D341Med (cell line): ENCODE data around the gene LRRC75A.
"Not testable (repeated sequence)": the region's sequence is repeated elsewhere in the genome, so short reads cannot be mapped to it uniquely, and the experiment has no call there.

ENCODE experiments used
- DNase-seq: peaks from one replicate; pipeline ENCODE4 v3.0.0; 2012; ENCODE audit warnings: low spot score

Gene LRRC75A

DNA sequence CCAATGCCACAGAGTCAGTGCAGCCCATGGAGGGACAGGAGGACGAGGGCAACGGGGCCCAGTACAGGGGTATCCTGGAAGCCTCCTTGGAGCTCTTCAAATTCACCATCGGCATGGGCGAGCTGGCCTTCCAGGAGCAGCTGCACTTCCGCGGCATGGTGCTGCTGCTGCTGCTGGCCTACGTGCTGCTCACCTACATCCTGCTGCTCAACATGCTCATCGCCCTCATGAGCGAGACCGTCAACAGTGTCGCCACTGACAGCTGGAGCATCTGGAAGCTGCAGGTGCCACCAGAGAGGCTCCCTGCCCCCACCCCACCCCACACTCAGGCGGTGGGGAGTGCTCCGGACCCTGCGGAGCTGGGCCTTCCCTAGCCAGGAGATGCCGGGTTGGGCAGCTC is 60.0 kb downstream of the LRRC75A start:
- no peak for DNase-seq

DNA sequence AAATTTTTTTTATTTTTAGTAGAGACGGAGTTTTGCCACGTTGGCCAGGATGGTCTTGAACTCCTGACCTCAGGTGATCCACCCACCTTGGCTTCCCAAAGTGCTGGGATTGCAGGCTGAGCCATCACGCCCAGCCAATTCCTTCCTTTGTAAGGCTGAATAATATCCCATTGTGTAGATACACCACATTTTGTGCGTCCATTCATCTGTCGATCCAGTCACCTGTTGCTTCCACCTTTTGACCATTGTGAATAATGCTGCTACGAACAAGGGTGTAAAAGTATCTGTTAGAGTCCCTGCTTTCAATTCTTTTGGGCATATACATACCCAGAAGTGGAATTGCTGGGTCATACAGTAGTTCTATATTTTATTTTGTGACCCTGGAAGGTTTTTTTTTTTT is 61.3 kb downstream of the LRRC75A start:
- no peak for DNase-seq

DNA sequence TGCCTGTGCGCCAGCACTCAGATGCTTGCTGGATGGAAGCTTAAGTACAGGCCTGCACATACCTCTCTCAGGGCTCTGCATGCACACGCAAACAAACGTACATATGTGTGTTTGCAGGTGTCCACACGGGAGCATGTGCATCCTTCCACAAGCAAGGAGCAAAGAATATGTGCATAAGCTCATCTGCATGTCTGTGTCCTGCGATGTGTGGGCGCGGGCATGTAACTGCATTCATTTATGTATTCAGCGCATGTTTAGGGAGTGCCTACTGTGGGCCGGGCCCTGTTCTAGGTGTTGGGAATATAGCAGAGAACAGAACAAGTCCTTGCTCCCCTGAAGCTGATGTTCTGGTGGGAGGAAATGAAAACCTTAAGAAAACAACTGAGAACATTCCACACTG is 62.9 kb downstream of the LRRC75A start:
- DNase-seq = no peak

DNA sequence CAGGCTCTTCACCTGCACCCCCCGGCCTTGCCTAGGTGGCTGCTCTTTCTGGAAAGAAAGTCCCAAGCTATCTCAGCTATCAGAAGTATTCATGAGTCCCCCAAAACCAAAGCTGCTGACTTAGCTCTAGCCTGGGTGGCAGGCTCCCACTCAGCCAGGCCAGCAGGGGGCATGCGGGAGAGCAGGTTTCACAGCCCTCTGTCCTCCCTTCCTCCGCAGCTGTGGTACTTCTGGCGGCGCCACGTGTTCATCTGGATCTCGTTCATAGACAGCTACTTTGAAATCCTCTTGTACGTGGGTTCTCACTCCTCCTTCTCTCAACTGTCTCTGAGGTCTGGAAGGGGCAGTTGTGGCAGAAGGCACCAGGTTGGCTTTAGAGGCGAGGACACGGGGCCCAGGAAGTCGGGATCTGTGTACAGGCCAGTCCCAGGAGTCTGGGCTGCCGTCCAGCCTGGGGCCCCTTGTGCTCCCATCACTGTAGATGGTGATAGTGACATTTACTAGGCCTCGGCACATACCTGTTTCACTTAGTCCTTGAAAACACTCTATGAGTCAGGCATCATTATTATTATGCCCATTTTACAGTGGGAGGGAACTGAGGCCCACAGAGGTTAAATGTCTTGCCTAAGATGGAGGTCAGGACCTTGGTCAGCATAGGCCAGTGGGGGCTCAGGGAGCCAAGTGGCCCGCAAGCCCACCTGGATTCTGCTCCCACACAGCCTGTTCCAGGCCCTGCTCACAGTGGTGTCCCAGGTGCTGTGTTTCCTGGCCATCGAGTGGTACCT is 63.7 kb downstream of the LRRC75A start:
- peak; percentile 82 for DNase-seq

DNA sequence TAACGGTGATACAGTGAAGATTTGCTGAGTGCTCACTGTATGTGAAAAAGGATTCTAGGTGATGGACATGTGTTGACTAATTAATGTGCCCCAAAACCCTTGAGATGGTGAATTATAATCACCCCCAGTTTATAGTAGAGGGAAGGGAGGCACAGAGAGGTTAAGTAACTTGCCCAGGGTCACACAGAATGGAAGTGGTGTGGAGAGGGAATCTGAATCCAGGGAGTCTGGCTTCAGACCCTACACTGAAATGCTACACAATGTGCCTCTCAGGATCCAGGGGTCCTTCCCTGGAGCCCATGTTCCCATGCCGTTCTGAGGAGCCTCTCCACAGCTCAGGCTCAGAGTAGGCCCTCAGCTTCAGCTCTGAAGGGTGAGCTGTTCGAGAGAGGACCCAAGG is 65.0 kb downstream of the LRRC75A start:
- DNase-seq = no peak

DNA sequence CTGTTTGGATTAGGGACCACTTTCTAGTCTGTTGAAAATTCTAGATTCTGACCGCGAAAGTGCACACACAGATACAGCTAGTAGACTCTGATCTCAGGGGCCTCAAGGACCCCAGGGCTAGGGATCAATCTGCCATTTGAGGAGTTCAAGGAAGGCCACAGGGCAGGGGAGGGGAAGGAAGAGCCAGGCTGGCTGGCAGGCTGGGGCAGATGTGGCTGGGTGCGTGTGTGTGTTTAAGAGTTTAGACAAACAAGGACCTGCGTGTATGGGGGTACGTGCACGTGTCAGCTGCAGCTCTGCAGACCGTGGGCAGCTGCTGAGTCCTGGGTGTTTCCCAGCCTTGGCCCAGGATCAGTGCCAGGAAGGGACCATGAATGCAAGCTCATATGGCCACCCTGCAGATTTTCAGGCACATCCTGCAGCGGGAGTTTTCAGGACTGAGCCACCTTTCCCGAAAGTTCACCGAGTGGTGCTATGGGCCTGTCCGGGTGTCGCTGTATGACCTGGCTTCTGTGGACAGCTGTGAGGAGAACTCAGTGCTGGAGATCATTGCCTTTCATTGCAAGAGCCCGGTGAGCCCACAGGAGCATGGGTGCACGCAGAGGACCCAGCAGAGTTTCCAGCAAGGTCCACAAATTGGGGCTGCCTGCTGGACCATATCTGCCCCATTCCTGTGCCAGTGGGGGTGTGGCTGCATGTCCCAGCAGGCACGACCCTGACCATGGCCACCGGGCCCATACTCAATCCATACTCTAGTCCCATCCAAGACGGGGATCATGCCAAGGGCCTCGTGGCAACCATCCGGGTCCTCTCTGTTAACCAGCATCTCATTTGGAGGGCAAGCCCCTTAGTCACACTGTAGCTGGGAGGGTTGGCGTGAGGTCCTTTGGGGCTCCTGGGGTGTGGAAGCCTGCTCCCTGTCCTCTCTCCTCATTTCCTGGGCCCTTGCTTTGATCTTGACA is 66.0 kb downstream of the LRRC75A start:
- DNase-seq = no peak

DNA sequence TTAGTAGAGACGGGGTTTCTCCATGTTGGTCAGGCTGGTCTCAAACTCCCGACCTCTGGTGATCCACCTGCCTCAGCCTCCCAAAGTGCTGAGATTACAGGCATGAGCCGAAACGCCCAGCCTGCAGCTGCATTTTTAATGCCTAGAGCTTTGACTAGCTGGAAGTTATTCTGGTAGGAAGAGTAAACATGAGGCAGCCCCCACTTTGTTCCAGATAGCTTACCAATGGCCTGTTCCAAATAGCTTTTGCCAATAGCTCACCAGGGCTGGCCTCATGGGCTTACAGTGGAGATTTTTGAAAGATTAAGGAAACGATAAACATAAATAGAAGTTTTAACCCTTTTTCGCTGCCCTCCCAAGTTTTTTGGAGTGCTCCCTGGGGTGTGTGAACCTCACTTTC is 66.8 kb downstream of the LRRC75A start:
- no peak for DNase-seq

DNA sequence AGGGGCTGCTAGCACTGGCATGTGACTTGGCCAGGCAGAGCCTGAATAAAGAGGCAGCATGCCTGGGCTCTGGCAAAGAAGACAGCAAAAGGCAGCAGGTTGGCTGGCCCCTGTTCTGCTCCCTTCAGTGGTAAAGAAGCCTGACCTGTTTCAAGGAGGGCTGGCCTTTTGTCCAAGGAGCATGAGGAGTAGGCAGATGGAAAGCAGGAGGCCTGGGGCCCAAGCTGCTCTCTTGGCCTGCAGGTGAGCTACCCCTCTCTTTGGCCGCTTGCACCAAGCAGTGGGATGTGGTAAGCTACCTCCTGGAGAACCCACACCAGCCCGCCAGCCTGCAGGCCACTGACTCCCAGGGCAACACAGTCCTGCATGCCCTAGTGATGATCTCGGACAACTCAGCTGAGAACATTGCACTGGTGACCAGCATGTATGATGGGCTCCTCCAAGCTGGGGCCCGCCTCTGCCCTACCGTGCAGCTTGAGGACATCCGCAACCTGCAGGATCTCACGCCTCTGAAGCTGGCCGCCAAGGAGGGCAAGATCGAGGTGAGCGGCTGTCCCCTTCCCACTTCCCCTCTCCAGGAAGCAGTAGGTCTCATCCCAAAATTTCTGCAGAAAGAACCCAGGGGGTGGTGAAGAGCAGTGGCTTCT is 68.6 kb downstream of the LRRC75A start:
- no peak for DNase-seq

DNA sequence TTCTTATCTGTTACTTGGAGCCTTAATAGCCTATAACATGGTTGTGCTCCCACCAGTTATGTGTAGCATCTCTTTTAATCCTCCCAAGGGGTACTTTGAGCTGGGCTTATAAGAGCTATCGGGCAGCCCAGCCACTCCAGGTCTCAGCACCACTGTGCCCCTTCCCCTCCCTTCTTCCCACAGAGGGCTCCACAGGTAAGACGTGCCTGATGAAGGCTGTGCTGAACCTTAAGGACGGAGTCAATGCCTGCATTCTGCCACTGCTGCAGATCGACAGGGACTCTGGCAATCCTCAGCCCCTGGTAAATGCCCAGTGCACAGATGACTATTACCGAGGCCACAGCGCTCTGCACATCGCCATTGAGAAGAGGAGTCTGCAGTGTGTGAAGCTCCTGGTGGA is 69.6 kb downstream of the LRRC75A start:
- no peak for DNase-seq

DNA sequence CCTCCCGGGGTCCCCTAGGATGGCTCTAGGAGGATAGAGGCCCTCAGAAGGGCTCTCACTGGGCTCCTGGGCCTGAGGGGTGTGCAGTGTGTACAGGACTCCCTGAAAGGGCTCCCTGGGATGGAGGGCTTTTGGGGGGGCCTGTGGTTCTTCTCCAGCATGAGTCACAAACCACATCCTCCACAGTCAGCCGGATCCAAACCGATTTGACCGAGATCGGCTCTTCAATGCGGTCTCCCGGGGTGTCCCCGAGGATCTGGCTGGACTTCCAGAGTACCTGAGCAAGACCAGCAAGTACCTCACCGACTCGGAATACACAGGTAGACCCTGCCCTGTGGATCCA is 72.1 kb downstream of the LRRC75A start:
- no peak for DNase-seq

DNA sequence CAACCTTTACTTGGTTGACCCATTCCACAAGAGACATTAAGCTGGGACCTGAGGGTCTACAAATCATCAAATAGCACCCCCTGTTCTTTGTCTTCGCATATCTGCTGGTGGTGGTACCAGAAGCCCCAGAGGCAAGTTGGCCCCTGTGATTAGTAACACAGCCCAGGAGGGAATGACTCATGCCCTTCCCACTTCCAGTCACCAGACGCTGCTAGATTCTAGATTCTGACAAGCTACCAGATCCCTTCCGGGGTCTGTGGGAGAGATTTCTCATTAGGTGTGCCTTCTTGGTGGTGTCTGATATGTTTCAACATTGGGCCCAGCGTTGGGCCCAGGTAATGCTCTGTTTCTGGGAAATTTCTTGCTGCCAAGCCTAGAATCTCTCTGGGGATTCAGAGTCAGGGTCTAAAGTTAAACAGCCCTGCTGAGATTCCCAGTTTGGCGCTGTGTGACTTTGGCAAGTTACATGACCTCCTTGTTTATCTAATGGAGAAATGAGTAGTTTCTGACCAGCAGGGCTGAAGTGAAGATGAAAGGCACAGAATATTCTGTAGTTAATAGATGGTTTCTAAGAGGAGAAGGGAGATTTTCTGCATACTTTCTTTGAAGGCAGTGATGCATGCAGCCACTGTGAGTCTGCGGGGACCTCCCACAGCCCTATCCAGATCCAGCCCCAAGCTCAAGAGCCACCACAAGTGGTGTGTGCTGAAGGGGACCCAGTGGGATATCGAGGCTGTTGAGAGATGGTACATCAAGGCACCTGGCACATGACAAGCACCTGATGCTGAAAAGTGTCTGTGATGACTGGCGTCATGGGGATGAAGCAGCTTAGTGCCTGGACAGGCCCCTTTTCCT is 72.7 kb downstream of the LRRC75A start:
- no peak for DNase-seq

DNA sequence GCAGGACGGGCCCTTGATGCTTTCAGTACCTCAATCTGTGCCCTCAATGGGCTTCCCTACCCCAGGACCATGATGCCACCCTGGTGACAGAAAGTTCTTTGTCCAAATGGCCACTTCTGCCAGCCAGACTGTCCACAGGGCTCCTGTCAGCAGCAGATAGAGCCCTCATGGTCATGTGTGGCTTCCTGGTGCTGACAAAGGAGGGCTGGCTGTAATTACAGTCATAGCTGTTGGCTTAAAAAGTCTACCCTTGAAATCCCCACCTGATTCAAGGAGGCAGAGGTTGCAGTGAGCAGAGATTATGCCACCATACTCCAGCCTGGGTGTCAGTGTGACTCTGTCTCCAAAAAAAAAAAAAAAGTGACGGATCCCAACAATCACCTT is 73.3 kb downstream of the LRRC75A start:
- no peak for DNase-seq

DNA sequence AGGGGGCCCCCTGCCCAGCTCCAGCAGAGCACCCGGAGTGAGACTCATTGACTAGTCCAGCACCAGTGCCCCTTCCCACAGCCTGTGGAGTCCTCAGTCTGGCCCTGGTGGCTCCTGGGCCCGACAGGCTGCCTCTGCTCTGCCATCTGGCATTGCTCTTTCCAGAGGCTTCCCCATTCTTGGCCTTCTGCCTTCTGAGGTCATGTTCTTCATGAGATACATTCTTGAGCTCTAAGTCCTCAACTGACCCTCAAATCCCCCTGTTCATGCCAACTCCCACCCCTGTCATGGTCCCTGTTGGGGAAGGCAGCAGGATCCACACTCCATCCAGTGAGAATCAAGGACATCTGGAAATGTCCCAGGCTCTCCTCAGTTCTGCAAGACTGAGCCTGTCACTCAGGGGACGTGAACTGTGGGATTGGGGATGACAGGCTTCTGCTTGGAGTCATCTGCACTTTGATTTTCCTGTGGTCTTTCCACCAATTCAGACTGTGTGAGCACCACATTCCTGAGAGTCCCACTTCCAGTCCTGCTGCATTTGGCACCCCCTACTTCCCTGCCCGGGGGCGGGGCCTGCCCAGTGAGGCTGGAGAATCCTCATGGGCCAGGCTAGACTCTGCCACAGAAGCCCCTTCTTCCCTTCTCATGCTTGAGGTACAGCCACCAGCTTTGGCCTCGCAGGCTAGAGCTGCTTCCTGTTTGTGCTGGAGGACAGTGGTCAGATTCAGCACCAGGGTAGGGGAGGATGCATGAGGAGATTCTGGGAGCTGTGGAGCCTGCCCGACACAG is 73.9 kb downstream of the LRRC75A start:
- DNase-seq = no peak

DNA sequence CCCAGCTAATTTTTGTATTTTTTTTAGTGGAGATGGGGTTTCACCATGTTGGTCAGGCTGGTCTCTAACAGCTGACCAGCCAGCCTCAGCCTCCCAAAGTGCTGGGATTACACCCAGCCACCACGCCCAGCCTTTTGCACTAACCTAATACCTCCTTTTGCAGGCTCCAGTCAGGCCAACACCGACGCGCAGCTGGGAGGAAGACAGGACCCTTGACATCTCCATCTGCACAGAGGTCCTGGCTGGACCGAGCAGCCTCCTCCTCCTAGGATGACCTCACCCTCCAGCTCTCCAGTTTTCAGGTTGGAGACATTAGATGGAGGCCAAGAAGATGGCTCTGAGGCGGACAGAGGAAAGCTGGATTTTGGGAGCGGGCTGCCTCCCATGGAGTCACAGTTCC is 74.6 kb downstream of the LRRC75A start:
- DNase-seq = no peak

DNA sequence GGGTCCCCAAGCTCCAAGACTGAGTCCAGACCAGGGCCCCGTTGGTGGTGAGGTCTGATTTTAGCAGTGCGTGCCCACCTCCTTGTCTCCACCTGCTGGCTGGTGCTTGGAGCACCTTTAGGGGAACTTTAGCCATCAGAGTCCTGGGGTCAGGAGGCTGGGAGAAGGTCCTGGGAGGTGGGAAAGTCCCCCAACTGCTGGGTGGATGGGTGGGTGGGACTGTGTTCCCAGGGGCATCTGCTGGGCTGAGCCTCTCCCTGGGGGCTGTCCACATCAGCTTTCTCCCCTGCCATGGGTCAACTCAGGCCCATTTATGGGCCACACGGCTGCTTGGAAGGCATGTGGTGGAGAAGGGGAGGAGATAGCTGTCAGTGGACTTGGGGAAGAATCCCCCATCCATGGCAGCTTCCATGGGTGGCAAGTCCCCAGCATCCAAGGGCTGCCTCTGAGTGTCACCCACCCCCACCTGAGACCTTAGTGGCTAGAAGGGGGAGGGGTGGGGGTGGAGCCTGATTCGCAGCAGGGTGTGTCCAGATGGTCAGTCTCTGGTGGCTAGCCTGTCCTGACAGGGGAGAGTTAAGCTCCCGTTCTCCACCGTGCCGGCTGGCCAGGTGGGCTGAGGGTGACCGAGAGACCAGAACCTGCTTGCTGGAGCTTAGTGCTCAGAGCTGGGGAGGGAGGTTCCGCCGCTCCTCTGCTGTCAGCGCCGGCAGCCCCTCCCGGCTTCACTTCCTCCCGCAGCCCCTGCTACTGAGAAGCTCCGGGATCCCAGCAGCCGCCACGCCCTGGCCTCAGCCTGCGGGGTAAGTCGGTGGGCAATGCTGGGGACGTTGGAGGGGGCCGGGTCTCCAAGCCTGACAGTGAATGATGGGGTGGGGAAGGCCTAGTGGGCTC is 76.7 kb downstream of the LRRC75A start, which contains the start of gene TRPV2:
TSS of gene TRPV2 (plus strand) at position 541 of the 894 bp plus-strand sequence. CDS start 2,098 bp downstream, outside the sequence.
- no peak for DNase-seq

DNA sequence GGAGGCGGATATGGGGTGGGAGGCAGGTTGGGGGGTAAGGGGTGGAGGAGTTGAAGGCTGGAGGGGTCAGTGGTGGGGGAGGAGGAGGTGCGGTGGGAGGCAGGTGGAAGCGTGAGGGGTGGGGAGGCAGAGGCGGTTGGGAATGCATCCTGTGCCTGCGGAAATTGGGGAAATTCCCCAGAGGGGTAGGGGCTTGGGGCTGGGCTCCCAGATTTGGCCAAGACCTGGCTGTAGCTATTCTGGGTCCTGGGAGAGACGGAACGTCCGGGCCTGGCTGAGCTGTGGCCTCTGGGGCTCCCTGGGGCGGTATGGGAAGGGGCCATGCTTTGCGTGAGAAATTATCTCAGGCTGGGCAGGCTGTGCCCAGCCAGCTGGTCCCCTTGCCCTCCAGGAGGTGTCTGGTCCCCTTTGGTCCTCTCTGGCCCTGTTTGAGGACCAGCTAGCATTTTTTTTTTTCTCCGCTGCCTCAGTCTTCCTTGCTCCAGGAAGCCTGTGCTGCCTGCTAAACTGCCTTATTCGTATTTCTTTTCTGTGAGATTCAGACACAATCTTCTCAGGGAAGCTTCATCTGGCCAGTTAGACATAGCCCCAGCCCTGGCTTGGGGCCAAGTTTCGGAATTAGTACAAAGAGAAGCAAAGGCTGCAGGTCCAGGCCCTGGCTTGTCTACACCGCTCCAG is 83.9 kb downstream of the LRRC75A start:
- peak; percentile 54 for DNase-seq

DNA sequence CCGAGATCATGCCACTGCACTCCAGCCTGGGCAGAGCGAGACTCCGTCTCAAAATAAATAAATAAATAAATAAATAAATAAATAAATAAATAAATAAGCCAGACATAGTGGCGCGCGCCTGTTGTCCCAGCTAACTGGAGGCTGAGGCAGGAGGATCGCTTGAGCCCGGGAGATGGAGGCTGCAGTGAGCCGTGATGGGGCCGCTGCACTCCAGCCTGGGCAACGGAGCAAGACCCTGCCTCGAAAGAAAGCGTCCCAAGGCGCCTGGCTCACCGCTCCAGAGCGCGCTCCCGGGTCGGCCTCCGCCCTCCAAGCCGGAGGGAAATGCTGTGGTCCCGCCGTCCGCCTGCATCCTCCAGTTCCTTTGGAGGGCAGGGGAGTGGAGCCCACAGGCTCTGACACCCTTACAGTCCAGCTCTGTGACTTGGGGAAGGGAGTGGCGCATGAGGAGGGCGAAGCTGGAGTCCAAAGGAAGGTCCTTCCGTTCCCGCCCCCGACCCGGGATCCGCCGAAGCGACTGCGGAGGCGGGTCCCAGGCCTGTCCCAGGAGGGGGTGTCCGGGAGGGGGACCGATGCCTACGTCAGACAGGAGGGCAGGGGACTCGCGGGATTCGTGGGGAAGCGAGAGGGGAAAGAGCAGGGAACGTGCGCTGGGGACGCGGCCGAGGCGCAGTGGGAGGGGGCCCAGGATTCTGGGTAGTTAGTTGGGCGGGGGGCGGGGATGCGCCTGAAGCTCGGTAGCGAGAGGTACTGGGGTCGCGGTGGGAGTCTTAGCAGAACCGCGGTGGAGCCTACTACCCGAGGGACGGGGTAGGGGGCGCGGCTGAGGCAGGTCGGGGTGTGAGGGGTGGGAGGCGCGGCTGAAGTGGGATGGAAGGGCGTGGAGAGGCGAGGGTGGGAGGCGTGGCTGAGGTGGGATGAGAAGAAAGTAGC is 85.0 kb downstream of the LRRC75A start:
- no peak for DNase-seq

DNA sequence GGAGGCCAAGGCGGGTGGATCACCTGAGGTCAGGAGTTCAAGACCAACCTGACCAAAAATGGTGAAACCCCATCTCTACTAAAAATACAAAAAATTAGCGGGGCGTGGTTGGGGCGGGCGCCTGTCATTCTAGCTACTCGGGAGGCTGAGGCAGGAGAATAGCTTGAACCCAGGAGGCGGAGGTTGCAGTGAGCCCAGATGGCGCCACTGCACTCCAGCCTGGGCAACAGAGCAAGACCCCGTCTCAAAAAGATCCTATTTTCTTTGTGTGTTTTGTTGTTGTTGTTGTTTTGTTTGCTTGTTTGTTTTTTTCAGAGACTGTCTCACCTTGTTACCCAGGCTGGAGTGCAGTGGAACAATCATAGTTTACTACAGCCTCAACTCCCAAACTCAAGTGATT is 88.1 kb downstream of the LRRC75A start:
- DNase-seq = not testable (repeated sequence)
